BE2C (cell line): ENCODE results near the gene S100A5.

Experiments used
- DNase-seq: peaks from one replicate; pipeline ENCODE4 v3.0.0-alpha.2; 2020
- H3K27me3 ChIP-seq: fragments of 250-450 bp; sonication (Bioruptor Pico); 2 replicates; pipeline ENCODE4 v1.5.1; 2020; ENCODE audit warnings: mild to moderate bottlenecking
- H3K36me3 ChIP-seq: fragments of 250-450 bp; sonication (Bioruptor Pico); 2 replicates; pipeline ENCODE4 v1.5.1; 2020; ENCODE audit warnings: mild to moderate bottlenecking
- H3K4me1 ChIP-seq: fragments of 250-450 bp; sonication (Bioruptor Pico); 2 replicates; pipeline ENCODE4 v1.5.1; 2020
- H3K4me3 ChIP-seq: 2 replicates; pipeline ENCODE4 v1.5.1; 2011; ENCODE audit warnings: low read depth, low read length
- H3K9me3 ChIP-seq: fragments of 250-450 bp; sonication (Bioruptor Pico); 2 replicates; pipeline ENCODE4 v1.5.1; 2020
- TF ChIP-seq, protein P1 (sequence below): IDR thresholded peaks from 2 replicates; pipeline ENCODE4 v1.5.1; 2012; ENCODE audit warnings: mild to moderate bottlenecking, low read depth, low read length

Gene S100A5

GRCh38 chr1:153534925-153535241 is 5.9 kb downstream of the S100A5 start:
- no peaks in the 10 kb centered on the region for H3K9me3 ChIP-seq
- peak overlapping the region; percentile 74 for H3K4me3 ChIP-seq
- no peak for DNase-seq
- peaks cover 39% of the 10 kb centered on the region for H3K4me1 ChIP-seq
- TF ChIP-seq, protein P1, sequence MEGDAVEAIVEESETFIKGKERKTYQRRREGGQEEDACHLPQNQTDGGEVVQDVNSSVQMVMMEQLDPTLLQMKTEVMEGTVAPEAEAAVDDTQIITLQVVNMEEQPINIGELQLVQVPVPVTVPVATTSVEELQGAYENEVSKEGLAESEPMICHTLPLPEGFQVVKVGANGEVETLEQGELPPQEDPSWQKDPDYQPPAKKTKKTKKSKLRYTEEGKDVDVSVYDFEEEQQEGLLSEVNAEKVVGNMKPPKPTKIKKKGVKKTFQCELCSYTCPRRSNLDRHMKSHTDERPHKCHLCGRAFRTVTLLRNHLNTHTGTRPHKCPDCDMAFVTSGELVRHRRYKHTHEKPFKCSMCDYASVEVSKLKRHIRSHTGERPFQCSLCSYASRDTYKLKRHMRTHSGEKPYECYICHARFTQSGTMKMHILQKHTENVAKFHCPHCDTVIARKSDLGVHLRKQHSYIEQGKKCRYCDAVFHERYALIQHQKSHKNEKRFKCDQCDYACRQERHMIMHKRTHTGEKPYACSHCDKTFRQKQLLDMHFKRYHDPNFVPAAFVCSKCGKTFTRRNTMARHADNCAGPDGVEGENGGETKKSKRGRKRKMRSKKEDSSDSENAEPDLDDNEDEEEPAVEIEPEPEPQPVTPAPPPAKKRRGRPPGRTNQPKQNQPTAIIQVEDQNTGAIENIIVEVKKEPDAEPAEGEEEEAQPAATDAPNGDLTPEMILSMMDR = no peak
- H3K27me3 ChIP-seq = no peaks in the 10 kb centered on the region
- H3K36me3 ChIP-seq = no peaks in the 10 kb centered on the region

DNA sequence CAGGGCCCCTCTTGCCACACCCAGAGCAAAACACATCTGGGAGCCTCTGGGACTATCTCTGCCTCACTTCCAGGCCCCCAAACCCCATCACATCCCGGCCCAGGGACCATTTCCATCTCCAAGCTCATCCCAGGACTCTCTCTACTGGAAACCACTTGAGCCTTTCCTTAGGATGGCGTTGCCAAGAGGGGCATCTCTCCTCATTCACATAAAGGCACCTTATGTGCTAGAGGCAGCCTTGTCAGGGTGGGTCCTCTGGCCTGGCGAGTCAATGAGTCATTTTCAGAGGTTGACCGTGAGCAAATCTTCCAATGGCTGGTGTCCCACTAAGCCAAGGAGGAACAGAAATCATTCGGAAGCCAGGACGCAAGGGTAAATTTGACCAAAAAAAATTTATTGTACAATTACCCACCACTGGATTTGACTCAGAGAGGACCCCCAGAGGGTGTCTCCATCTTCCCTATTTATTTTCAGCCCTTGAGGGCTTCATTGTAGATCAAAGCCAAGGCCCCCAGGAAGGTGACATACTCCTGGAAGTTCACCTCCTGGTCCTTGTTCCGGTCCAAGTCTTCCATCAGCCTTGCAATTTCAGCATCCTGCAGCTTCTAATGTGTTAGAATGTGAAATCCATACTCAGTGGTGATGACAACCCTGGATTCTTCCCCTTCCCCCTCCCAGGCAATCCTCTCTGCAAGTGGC is 6.4 kb downstream of the S100A5 start:
- Histone ChIP-seq H3K36me3 (no peaks in the 10 kb centered on the region), H3K4me3 (peak overlapping the region; percentile 74), H3K9me3 (no peaks in the 10 kb centered on the region), H3K27me3 (no peaks in the 10 kb centered on the region), H3K4me1 (peaks cover 39% of the 10 kb centered on the region)
- no peak for DNase-seq
- TF ChIP-seq, protein P1 = no peak

- Histone ChIP-seq H3K4me3 (peak overlapping the region; percentile 43), H3K27me3 (no peaks in the 10 kb centered on the region)
- TF ChIP-seq, protein P1 = no peak
These were observed 7.0 kb downstream of the S100A5 start for GRCh38 chr1:153533689-153534201.

DNA sequence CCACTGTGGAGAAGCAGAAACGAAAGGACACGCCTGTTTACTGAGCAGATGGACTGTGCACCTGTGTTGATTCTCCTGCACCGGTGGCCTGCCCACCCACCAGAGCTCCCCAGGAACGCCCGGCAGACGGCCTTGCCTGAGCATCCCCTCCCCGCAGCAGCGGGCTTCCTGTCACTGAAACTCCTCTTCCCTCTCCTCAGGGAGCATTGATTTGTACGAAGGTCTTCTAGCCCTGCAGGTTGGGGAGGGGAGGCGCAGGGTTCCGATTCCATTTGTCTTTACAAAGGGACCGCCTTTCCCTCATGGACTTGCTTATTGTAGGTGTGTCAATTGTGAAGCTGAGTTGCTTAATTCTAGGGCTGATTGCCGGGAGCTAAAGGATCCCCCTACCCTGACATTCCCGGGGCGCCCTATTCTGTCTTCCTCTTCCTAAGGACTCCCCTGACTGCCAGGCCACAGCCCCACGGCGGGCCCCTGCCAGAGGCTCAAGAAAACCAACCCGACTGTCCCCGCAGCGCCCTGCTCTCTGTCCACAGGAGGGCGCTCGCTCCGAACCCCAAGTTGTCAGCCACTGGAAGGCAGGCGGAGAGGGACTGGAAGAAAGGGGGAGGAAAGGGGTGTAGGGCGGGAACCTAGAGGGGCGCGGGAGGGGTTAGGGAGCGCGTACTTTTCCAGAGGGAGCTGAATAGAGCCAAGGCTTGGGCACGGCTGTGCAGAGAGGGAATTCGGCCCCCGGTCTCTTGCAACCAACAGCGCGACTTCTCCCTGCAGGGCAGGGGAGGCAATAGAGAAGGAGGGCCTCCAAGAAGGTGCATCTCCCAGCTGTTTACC is 7.8 kb downstream of the S100A5 start:
- peak; percentile 77 for DNase-seq
- H3K4me1 ChIP-seq = peaks cover 32% of the 10 kb centered on the region
- H3K27me3 ChIP-seq = no peaks in the 10 kb centered on the region
- peak overlapping the region; percentile 43 for H3K4me3 ChIP-seq
- H3K9me3 ChIP-seq = no peaks in the 10 kb centered on the region
- H3K36me3 ChIP-seq = no peaks in the 10 kb centered on the region
- TF ChIP-seq, protein P1 = peak; percentile 74

More at GRCh38 chr1:153533689-153534201, 7.0 kb downstream of the S100A5 start:
- Histone ChIP-seq H3K4me1 (peaks cover 37% of the 10 kb centered on the region), H3K9me3 (no peaks in the 10 kb centered on the region), H3K36me3 (no peaks in the 10 kb centered on the region)
- DNase-seq = peak; percentile 74

GRCh38 chr1:153532181-153532580 is 8.6 kb downstream of the S100A5 start:
- Histone ChIP-seq H3K4me1 (peaks cover 29% of the 10 kb centered on the region), H3K9me3 (no peaks in the 10 kb centered on the region), H3K36me3 (no peaks in the 10 kb centered on the region), H3K27me3 (no peaks in the 10 kb centered on the region), H3K4me3 (no peak overlapping the region)
- TF ChIP-seq, protein P1 = no peak
- DNase-seq = no peak

GRCh38 chr1:153531638-153532037 is 9.1 kb downstream of the S100A5 start:
- Histone ChIP-seq H3K4me3 (no peak overlapping the region), H3K9me3 (no peaks in the 10 kb centered on the region), H3K36me3 (no peaks in the 10 kb centered on the region), H3K27me3 (no peaks in the 10 kb centered on the region), H3K4me1 (peaks cover 29% of the 10 kb centered on the region)
- no peak for DNase-seq
- TF ChIP-seq, protein P1 = no peak
